Endometrium (tissue), 2 donors: ENCODE results near the gene GLYR1.

ENCODE experiments used
- FAIRE-seq: peaks from 2 replicates; lab custom pipeline; 2012; peaks lifted over from hg19 to GRCh38; lab: Jason Lieb, UNC
- donor health status: control.
- donor health status: control.

GLYR1 gene

GRCh38 chr16:4879049-4879448 lies 32.0 kb upstream of the GLYR1 start:
- FAIRE-seq, result no peak

DNA sequence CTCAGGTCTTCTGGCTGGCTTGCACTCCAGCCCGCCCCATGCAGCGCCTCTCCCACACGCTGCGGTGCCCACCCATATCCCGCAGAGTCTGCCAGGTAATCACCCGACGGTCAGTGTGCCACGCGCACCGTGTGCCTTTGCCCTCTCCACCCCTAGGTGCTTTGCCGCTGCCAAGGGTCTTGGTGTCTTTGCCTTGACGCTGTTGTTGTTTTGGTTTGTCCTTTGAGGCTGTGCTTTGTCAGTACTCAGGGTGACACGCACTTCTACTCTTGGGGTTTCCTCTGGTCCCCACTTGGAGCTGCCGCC lies 30.2 kb upstream of the GLYR1 start:
- no peak for FAIRE-seq

DNA sequence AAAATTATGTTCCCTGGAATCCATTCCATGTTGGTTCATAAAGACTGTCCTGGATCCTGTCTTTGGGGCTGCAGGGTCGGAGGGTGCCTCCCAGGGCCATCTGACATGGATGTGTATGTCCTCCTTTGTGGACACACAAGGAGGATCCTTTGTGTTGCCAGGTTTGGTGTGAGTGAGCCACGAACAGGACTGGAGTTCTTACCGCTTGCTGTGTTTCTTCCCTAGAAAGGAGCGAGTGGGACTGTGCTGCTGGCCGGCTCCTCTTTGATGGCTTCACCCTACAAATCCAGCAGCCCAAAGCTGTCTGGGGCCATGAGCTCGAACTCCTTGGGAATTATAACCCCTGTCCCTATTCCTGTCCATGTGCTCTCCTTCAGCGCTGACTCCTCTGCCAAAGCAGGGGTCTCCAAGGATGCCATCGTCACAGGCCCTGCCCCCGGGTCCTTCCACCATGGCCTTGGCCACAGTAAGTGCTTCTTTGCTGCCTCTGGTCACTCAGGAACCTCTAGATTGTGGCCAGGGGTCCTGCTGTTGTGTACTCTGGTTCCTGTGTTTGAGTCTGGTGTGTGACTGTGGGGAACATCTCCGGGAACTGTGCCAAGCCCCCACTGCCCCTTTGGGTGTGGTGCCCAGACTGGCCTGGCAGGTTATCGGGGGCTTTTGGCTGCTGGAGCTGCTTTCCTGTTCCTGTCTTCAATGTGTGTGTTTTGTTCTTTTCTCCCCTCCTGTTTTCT lies 29.7 kb upstream of the GLYR1 start:
- FAIRE-seq, result no peak

DNA sequence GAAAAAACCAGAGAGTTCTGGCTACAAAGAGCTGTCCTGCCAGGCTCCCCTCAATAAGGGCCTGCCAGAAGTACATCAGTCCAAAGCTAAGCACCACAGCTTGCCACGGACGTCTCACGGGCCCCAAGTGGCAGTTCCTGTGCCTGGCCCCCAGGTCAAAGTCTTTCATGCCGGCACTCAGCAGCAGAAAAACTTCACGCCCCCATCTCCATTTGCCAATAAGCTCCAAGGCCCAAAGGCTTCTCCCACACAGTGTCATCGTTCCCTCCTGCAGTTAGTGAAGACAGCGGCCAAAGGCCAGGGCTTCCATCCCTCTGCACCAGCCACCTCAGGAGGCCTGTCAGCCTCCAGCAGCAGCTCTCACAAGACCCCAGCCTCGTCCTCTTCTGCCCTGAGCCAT lies 27.6 kb upstream of the GLYR1 start:
- FAIRE-seq, result no peak

GRCh38 chr16:4873091-4873490 lies 26.0 kb upstream of the GLYR1 start:
- no peak for FAIRE-seq

DNA sequence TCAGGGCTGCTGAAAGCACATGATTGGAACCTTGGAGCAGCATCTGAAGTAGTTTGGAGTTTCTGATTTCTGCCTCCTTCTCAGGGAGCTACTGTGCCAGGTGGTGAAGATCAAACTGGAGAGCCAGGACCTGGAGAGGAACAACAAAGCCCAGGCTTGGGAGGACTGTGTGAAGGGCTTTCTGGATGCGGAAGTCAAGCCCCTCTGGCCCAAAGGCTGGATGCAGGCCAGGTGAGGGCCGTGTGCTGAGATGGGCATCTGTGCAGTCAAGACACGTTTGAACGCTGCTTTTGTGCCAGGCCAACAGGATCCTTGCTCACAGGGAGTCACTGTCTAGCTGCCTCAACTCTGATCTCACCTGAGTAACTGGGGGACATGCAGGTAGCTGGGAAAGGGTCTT lies 24.0 kb upstream of the GLYR1 start:
- no peak for FAIRE-seq

GRCh38 chr16:4870138-4870671 lies 23.1 kb upstream of the GLYR1 start:
- FAIRE-seq, result no peak

GRCh38 chr16:4869147-4869805 lies 22.2 kb upstream of the GLYR1 start:
- FAIRE-seq, result no peak

GRCh38 chr16:4868535-4868934 lies 21.4 kb upstream of the GLYR1 start:
- FAIRE-seq, result no peak

DNA sequence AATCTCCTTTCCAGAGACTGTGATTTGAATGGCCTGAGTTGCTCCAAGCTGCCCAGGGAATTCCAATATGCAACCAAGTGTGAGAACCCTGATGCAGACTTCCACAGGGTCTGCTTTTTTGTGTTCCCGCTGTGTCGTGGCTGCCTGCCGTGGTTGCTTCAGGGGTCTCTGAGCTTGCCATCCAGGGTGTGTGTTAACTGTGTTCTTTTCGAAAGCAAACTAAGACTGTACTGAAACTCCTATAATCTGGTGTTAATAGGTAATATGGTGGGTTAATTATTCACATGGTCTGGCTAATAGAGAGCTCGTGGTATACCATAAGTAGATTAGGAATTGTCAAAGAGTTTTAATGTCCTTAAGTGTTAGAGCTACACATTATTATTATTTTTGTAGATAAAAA lies 20.9 kb upstream of the GLYR1 start:
- FAIRE-seq, result no peak

- no peak for FAIRE-seq
Measured at GRCh38 chr16:4866586-4866985, 19.5 kb upstream of the GLYR1 start.

- FAIRE-seq, result no peak
Measured at GRCh38 chr16:4865231-4865860, 18.3 kb upstream of the GLYR1 start.

DNA sequence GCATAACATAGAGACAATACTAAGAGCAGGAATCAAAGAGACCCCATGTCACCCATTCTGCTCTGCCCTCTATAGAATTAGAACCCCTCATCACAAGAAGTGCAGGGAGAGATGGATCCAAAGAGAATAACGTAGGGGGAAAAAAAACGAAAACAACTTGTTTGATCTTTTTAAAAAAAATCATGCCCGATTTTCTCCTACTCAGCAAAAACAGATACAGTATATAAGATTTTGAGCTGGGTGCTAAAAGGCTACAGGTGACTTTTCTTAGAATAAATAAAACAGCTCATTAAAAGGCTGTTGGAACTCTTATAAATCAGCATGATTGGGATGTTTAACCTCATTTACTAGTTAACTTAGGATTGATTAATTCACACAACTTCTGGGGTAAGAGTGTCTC lies 17.6 kb upstream of the GLYR1 start:
- FAIRE-seq, result no peak

- FAIRE-seq, result no peak
Measured at GRCh38 chr16:4862639-4863038, 15.6 kb upstream of the GLYR1 start.

DNA sequence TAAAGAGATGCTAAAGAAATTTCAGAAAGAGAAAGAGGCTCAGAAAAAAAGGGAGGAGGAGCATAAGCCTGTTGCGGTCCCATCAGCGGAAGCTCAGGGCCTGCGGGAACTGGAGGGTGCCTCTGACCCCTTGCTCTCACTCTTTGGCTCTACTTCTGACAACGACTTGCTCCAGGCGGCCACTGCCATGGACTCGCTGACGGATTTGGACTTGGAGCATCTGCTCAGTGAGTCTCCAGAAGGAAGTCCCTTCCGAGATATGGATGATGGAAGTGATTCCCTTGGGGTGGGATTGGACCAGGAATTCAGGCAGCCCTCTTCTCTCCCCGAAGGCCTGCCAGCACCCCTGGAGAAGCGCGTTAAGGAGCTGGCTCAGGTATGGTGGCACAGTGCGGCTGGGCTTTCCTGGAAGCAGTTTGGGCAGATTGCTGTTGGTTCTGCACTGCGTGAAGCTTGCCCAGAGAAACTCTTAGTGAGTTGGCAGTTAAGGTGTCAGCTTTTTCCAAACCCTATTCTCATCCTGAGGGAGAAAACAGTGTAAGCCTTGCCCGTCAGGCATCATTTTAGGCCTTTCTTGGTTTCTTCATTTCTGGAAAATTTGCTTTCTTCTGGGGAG lies 13.7 kb upstream of the GLYR1 start:
- FAIRE-seq, result no peak

DNA sequence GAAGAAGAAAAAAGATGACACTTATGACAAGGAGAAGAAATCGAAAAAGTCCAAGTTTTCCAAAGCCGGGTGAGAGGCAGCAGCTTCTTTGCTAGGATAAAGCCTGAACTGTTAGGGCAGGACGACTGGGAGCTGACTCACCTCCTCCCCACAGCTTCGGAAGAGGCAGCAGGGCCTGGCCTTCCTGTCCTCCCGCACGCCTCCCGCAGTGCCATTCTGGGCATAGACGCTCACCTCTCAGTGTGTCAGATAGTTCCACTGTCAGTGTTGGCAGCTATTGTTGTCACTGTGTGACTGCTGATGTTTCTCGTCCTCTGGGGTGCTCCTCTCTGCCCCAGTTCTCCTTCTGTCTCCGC lies 12.8 kb upstream of the GLYR1 start:
- no peak for FAIRE-seq

DNA sequence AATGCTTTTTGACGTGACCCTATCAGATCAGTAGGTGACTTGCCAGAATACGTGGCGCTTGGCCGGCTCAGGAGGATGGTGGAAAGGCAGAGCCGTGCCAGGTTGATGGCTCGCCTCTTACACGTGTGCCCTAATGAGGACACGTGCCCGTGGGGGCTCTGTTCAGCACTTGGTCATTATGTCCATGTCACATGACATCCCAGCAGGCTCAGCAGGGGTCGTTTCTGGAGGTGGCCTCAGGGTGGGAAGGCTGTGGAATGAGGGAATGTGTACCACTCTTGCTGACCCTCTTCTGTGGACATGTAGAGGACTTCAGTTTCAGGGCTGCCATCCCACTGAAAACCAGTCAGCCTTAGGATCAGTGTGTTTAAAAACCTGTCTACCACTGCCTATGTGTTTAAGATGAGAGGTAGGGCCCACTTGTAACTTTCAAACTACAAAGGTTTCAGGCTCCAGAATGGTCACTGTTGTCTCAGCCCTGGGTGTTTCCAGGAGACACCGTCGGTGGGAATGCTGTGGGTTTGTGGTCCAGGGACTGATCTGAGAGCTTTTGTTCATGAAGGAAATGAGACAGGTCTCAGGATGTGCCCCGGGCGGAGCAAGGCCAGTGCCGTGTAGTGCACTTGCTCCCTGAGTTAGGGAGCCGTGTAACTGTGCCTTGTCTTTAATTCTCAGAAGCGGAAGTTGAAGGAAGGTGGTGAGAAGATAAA lies 12.3 kb upstream of the GLYR1 start:
- no peak for FAIRE-seq

- FAIRE-seq, result no peak
Measured at GRCh38 chr16:4855804-4856203, 8.7 kb upstream of the GLYR1 start.

- no peak for FAIRE-seq
Measured at GRCh38 chr16:4855371-4855770, 8.3 kb upstream of the GLYR1 start.

DNA sequence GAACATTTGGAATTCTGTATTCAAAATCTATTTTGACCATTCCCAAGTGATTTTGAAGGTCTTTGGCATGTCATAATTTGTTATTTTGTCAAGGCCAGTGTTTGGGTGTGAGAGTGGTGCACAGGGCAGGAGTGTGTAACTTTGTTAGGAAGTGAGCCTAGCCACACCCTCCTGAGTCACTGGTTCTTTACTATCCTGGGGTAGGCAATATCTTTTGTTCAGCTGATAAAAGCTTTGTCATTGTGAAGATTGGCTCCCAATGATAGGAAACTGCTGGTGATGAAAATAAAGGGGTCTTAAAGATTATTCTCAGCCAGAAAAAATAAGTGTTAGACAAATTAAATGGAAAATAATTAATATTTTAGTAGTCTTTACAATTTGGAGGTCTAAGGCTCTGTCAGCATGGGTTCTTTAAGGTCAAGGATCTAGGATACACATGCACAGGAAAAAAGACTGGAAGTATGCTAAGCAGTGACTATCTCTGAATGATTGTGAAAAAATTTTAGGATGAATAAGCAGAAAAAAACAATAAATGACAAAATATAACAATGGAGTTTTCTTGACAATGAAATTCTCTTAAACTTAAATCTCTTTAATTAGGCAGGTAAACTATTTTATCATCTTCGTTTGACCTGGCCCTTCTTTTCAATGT lies 5.3 kb upstream of the GLYR1 start:
- FAIRE-seq, result no peak

DNA sequence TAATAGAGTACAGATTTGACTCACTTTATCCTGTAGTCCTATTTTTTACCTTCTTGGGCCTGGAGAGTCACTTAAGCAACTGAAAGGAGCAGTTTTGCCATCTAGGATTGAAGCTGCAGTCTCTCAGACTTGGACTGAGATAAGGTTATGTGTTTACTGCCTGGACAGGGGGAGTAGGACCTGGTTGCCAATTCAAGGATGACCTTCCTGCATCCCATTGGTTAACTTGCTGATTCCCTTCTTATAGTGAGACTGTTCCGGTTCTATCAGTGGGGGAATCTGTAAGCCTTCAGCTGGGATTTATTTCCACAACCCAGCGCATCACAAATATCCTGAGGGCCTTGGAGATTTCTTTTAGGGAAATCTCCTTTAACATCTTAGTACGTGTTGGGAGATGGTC lies 3.1 kb upstream of the GLYR1 start:
- no peak for FAIRE-seq
